ENCODE results near the gene ANKS3.

ANKS3 gene

GRCh38 chr16:4694642-4695451 lies 39.2 kb downstream of the ANKS3 start:
- DNase-seq: no peak

- DNase-seq: no peak
These were observed 40.0 kb downstream of the ANKS3 start for GRCh38 chr16:4693956-4694641.

GRCh38 chr16:4693296-4693955 lies 40.6 kb downstream of the ANKS3 start, which contains the start of gene NUDT16L1:
Gene NUDT16L1, plus strand, starts transcription at chr16:4693562. Its CDS starts 165 bp downstream, at chr16:4693727.
- peak; percentile 80 for DNase-seq

GRCh38 chr16:4692460-4693295 lies 41.4 kb downstream of the ANKS3 start:
- no peak for DNase-seq

GRCh38 chr16:4691666-4692412 lies 42.2 kb downstream of the ANKS3 start:
- DNase-seq: no peak

GRCh38 chr16:4690946-4691665 lies 43.0 kb downstream of the ANKS3 start:
- DNase-seq: no peak

- DNase-seq: no peak
These were observed 44.0 kb downstream of the ANKS3 start for GRCh38 chr16:4689864-4690704.

- no peak for DNase-seq
These were observed 44.9 kb downstream of the ANKS3 start for GRCh38 chr16:4689091-4689671.

GRCh38 chr16:4688674-4689045 lies 45.4 kb downstream of the ANKS3 start:
- DNase-seq: no peak

- no peak for DNase-seq
These were observed 46.0 kb downstream of the ANKS3 start for GRCh38 chr16:4687946-4688673.

- DNase-seq: no peak
These were observed 46.7 kb downstream of the ANKS3 start for GRCh38 chr16:4687416-4687815.

GRCh38 chr16:4686497-4687210 lies 47.4 kb downstream of the ANKS3 start:
- no peak for DNase-seq

- no peak for DNase-seq
These were observed 48.1 kb downstream of the ANKS3 start for GRCh38 chr16:4685776-4686496.

GRCh38 chr16:4685292-4685691 lies 48.8 kb downstream of the ANKS3 start:
- DNase-seq: no peak

- DNase-seq: no peak
These were observed 49.3 kb downstream of the ANKS3 start for GRCh38 chr16:4684763-4685162.

- no peak for DNase-seq
These were observed 49.9 kb downstream of the ANKS3 start for GRCh38 chr16:4684058-4684715.

Measured in NCI-H2081 treated with DMSO at 0.1 percent for 48 hours (cell line).